PFSK-1 (cell line): ENCODE results near the gene AKIP1.

Experiments used
- FOXP2 ChIP-seq: optimal IDR thresholded peaks from 2 replicates; pipeline ENCODE3; 2011; ENCODE audit warnings: borderline replicate concordance, control low read depth, inconsistent platforms; ENCODE audit not compliant: insufficient read depth; ENCODE audit errors: extremely low read length, extremely low read depth
- POLR2AphosphoS5 ChIP-seq: IDR thresholded peaks from 2 replicates; pipeline ENCODE4 v1.6.1; 2012; ENCODE audit warnings: low read depth, mild to moderate bottlenecking, control low read depth, low read length, moderate library complexity
- REST ChIP-seq, 2 experiments: IDR thresholded peaks; 2 replicates each; pipeline versions ENCODE4 v1.6.1 to v1.8.0; 2011 to 2012; ENCODE audit warnings: low read depth in 2 of 2, low read length in 2 of 2, control low read depth in 1 of 2, inconsistent platforms in 1 of 2, mild to moderate bottlenecking in 1 of 2, moderate library complexity in 1 of 2; ENCODE audit not compliant: insufficient read depth in 1 of 2
- SIN3A ChIP-seq: IDR thresholded peaks from 2 replicates; pipeline ENCODE4 v1.6.1; 2012; ENCODE audit warnings: mild to moderate bottlenecking, low read length, moderate library complexity, borderline replicate concordance; ENCODE audit not compliant: insufficient read depth
- TAF1 ChIP-seq: IDR thresholded peaks from 2 replicates; pipeline ENCODE4 v1.6.1; 2012; ENCODE audit warnings: low read length, control low read depth, borderline replicate concordance; ENCODE audit not compliant: insufficient read depth

AKIP1 gene

GRCh38 chr11:8910649-8911026, 351 bp upstream of the AKIP1 start:
- TF ChIP-seq SIN3A, result no peak
- TF ChIP-seq FOXP2, result no peak
- no peak for TF ChIP-seq TAF1
- no peak for TF ChIP-seq POLR2AphosphoS5
- no peak for TF ChIP-seq REST (IDR thresholded peaks at IDR 0.05; ENCODE audit: insufficient read depth in 1 of 2, low read depth in 2 of 2, low read length in 2 of 2)

GRCh38 chr11:8913961-8914660, 3.1 kb downstream of the AKIP1 start:
- TF ChIP-seq TAF1 (no peak), FOXP2 (no peak), REST (IDR thresholded peaks at IDR 0.05; ENCODE audit: insufficient read depth in 1 of 2, low read depth in 2 of 2, low read length in 2 of 2) (no peak), POLR2AphosphoS5 (no peak), SIN3A (no peak)

- TF ChIP-seq TAF1 (no peak), POLR2AphosphoS5 (no peak), SIN3A (no peak), REST (IDR thresholded peaks at IDR 0.05; ENCODE audit: insufficient read depth in 1 of 2, low read depth in 2 of 2, low read length in 2 of 2) (no peak), FOXP2 (no peak)
These were observed 3.7 kb downstream of the AKIP1 start for GRCh38 chr11:8914661-8915018.

- TF ChIP-seq REST (IDR thresholded peaks at IDR 0.05; ENCODE audit: insufficient read depth in 1 of 2, low read depth in 2 of 2, low read length in 2 of 2) (no peak), SIN3A (no peak), TAF1 (no peak)
These were observed 6.3 kb downstream of the AKIP1 start for GRCh38 chr11:8917157-8917825.

- TF ChIP-seq FOXP2, result no peak
- no peak for TF ChIP-seq POLR2AphosphoS5
- TF ChIP-seq SIN3A, result no peak
- no peak for TF ChIP-seq REST (IDR thresholded peaks at IDR 0.05; ENCODE audit: insufficient read depth in 1 of 2, low read depth in 2 of 2, low read length in 2 of 2)
- no peak for TF ChIP-seq TAF1
These were observed 11.7 kb downstream of the AKIP1 start for GRCh38 chr11:8922691-8923090.
